ENCODE measurements around the gene DCAF12L2.
"Not testable (repeated sequence)": the region's sequence is repeated elsewhere in the genome, so short reads cannot be mapped to it uniquely, and the experiment has no call there.

The DCAF12L2 gene

GRCh38 chrX:126165721-126166461 lies at the start of gene DCAF12L2:
DCAF12L2 (minus strand) TSS chrX:126166289; CDS start chrX:126165924, 365 bp downstream.
- TF ChIP-seq, protein P1, sequence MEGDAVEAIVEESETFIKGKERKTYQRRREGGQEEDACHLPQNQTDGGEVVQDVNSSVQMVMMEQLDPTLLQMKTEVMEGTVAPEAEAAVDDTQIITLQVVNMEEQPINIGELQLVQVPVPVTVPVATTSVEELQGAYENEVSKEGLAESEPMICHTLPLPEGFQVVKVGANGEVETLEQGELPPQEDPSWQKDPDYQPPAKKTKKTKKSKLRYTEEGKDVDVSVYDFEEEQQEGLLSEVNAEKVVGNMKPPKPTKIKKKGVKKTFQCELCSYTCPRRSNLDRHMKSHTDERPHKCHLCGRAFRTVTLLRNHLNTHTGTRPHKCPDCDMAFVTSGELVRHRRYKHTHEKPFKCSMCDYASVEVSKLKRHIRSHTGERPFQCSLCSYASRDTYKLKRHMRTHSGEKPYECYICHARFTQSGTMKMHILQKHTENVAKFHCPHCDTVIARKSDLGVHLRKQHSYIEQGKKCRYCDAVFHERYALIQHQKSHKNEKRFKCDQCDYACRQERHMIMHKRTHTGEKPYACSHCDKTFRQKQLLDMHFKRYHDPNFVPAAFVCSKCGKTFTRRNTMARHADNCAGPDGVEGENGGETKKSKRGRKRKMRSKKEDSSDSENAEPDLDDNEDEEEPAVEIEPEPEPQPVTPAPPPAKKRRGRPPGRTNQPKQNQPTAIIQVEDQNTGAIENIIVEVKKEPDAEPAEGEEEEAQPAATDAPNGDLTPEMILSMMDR (IDR thresholded peaks at IDR 0.05; ENCODE audit: insufficient read depth, low read depth, low read length, missing control alignments): no peak
- DNase-seq (ENCODE audit: low read depth): no peak
- H3K4me3 ChIP-seq (ENCODE audit: low read depth, low read length): no peak within 1 kb of the TSS

DNA sequence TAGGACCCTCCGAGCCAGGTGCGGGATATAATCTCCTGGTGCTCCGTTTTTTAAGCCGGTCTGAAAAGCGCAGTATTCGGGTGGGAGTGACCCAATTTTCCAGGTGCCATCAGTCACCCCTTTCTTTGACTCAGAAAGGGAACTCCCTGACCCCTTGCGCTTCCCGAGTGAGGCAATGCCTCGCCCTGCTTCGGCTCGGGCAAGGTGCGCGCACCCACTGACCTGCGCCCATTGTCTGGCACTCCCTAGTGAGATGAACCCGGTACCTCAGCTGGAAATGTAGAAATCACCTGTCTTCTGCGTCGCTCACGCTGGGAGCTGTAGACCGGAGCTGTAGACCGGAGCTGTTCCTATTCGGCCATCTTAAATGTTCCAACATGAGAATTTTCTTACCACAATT lies 24.8 kb upstream of the DCAF12L2 start:
- not testable (repeated sequence) for DNase-seq (ENCODE audit: low read depth); H3K4me3 ChIP-seq (ENCODE audit: low read depth, low read length)

DNA sequence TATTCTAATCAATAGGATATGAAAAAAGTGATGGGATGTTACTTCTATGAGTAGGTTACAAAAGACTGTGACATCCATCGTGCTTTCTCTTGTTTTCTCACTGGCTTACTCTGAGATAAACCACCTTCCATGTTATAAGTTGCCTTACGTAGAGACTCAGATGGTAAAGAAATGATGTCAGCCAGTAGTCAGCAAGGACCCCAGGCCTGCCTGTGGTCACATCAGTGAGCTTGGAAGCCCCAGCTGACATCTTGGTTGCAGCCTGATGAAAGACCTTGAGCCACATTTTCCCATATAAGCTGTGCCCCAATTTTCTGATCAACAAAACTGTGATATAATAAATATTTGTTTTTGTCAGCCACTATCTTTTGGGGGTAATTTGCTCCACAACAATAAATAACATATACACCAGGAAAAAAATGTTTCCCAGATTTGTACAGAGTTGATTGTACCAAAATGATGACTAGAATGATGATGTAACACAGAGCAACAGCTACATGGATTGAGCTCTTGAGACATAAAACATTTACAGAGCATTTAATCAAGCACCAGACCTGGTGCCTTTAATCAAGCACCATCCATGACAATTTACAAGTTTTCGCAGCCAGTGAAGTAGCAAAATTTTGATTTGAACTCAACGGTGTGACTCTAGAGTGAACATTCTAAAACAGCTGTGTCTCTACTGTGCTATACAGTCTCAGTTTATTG lies 11.2 kb upstream of the DCAF12L2 start:
- no peak for DNase-seq (ENCODE audit: low read depth)
- no peak overlapping the region for H3K4me3 ChIP-seq (ENCODE audit: low read depth, low read length)
- TF ChIP-seq, protein P1 (IDR thresholded peaks at IDR 0.05; ENCODE audit: insufficient read depth, low read depth, low read length, missing control alignments): no peak

DNA sequence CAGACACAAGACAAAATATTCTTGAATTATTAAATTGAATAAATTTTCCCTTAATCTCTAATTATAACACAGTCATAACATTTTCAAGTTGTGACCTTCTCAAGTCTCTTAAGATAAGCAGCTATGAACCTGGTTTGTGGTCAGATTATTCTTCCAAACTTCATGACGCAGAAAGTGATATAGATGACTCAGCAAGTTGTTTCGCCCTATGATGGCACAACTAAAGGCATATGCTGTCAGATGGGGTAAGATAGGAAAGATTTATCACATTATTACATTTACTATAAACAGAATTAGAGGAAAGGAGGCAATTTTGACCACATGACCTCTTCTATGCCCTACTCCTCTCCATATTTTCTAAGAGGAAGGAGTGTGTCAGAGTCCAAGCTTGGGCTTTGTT lies 4.6 kb upstream of the DCAF12L2 start:
- H3K4me3 ChIP-seq (ENCODE audit: low read depth, low read length): no peak overlapping the region
- DNase-seq (ENCODE audit: low read depth): no peak
- TF ChIP-seq, protein P1 (IDR thresholded peaks at IDR 0.05; ENCODE audit: insufficient read depth, low read depth, low read length, missing control alignments): no peak

DNA sequence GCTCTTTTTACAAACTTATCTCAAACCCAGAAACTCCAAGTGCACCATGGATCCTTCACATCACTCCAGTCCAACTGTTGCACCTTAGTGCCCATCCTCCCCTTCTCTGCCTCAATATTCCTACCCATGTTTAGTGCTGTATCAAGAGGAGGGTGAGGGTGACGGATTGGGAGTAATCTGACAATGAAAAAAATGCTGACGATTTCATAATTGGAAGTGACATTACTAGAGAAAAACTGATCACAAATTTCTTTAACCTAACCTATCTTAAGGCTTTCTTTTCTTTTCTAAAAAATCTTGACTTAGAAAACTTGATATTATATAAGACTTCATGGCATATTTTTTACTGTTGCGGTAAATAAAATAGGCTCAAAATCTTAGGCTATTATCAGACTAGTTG lies 1.5 kb upstream of the DCAF12L2 start:
- H3K4me3 ChIP-seq (ENCODE audit: low read depth, low read length): no peak overlapping the region
- TF ChIP-seq, protein P1 (IDR thresholded peaks at IDR 0.05; ENCODE audit: insufficient read depth, low read depth, low read length, missing control alignments): no peak
- DNase-seq (ENCODE audit: low read depth): no peak

- TF ChIP-seq, protein P1 (IDR thresholded peaks at IDR 0.05; ENCODE audit: insufficient read depth, low read depth, low read length, missing control alignments): no peak
- no peak for DNase-seq (ENCODE audit: low read depth)
- no peak overlapping the region for H3K4me3 ChIP-seq (ENCODE audit: low read depth, low read length)
Observed at GRCh38 chrX:126165401-126165720, 728 bp downstream of the DCAF12L2 start.

DNA sequence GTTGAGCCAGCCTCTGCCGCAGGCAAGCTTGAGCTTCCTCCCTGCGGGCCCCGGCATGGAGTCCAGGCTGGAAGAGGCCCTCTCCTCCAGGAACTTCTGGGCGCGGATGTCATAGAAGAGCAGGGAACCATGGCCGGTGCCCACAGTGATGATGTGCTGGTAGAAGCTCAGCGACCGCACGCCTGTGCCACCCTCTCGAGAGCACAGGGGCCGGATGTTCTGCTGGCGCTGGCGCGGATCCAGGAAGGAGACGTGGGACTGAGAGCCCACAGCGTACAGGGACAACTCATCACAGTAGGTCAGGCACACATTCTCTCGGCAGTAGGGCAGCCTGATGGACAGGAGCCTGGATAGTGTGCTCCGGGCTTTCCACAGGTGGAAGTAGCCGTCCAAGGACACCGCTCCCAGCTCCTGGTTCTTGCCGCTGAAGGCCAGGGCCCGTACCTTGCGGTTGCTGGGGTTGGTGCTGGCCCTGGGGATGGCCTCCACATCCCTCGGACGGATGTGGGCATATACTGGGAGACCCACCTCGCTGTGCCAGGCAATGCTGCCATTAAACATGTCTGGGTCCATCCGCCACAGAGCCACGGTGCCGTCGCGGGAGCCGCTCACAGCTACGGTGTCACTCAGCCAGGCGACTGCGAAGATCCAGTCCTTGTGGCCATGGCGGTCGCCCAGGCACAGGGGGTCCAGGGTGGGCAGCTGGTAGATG lies 1.2 kb downstream of the DCAF12L2 start:
- DNase-seq (ENCODE audit: low read depth): no peak
- TF ChIP-seq, protein P1 (IDR thresholded peaks at IDR 0.05; ENCODE audit: insufficient read depth, low read depth, low read length, missing control alignments): no peak
- no peak overlapping the region for H3K4me3 ChIP-seq (ENCODE audit: low read depth, low read length)
